BE2C (cell line): Measurements from ENCODE around the gene PRR18.

Experiments
- DNase-seq: peaks from one replicate; pipeline ENCODE4 v3.0.0-alpha.2; 2020
- H3K27me3 ChIP-seq: fragments of 250-450 bp; sonication (Bioruptor Pico); 2 replicates; pipeline ENCODE4 v1.5.1; 2020; ENCODE audit warnings: mild to moderate bottlenecking
- H3K36me3 ChIP-seq: fragments of 250-450 bp; sonication (Bioruptor Pico); 2 replicates; pipeline ENCODE4 v1.5.1; 2020; ENCODE audit warnings: mild to moderate bottlenecking
- H3K4me1 ChIP-seq: fragments of 250-450 bp; sonication (Bioruptor Pico); 2 replicates; pipeline ENCODE4 v1.5.1; 2020
- H3K4me3 ChIP-seq: 2 replicates; pipeline ENCODE4 v1.5.1; 2011; ENCODE audit warnings: low read depth, low read length
- H3K9me3 ChIP-seq: fragments of 250-450 bp; sonication (Bioruptor Pico); 2 replicates; pipeline ENCODE4 v1.5.1; 2020
- TF ChIP-seq, protein P1 (sequence below): IDR thresholded peaks from 2 replicates; pipeline ENCODE4 v1.5.1; 2012; ENCODE audit warnings: mild to moderate bottlenecking, low read depth, low read length

The PRR18 gene

GRCh38 chr6:166343150-166343487, 34.9 kb upstream of the PRR18 start:
- Histone ChIP-seq H3K9me3 (no peaks in the 10 kb centered on the region), H3K4me3 (peak overlapping the region; percentile 88), H3K36me3 (peaks cover 4% of the 10 kb centered on the region; the same call in 1 of the 2 replicates), H3K4me1 (peaks cover 4% of the 10 kb centered on the region; the same call in 1 of the 2 replicates), H3K27me3 (no peaks in the 10 kb centered on the region)
- TF ChIP-seq, protein P1, sequence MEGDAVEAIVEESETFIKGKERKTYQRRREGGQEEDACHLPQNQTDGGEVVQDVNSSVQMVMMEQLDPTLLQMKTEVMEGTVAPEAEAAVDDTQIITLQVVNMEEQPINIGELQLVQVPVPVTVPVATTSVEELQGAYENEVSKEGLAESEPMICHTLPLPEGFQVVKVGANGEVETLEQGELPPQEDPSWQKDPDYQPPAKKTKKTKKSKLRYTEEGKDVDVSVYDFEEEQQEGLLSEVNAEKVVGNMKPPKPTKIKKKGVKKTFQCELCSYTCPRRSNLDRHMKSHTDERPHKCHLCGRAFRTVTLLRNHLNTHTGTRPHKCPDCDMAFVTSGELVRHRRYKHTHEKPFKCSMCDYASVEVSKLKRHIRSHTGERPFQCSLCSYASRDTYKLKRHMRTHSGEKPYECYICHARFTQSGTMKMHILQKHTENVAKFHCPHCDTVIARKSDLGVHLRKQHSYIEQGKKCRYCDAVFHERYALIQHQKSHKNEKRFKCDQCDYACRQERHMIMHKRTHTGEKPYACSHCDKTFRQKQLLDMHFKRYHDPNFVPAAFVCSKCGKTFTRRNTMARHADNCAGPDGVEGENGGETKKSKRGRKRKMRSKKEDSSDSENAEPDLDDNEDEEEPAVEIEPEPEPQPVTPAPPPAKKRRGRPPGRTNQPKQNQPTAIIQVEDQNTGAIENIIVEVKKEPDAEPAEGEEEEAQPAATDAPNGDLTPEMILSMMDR = no peak
- no peak for DNase-seq

GRCh38 chr6:166342349-166343149, 34.4 kb upstream of the PRR18 start, which contains the start of gene SFT2D1:
Gene SFT2D1, minus strand, starts transcription at chr6:166342545. Its CDS starts 64 bp downstream, at chr6:166342481.
- DNase-seq = peak; percentile 87
- Histone ChIP-seq H3K4me3 (peak within 1 kb of the TSS; percentile 88), H3K27me3 (no peaks in the 10 kb centered on the region), H3K4me1 (peaks cover 4% of the 10 kb centered on the region; the same call in 1 of the 2 replicates), H3K9me3 (no peaks in the 10 kb centered on the region), H3K36me3 (peaks cover 4% of the 10 kb centered on the region; the same call in 1 of the 2 replicates)
- TF ChIP-seq, protein P1 = no peak

DNA sequence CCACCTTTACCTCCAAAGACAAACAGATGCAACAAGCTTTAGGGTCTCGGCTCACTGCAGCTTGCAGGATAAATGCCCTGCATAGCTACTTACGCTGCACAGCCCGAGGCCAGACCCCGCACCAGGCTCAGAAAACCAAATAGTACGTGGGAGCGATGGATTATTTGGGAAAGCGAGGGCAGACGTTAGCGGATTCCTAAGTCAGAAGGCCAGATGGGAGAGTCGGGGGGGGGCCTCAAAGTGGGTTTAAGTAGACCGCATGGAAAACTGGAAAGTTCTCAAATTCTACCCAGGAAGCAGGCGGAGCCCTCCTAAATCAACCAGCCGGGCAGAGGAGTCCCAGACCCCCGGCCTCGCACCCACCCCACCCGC, 33.8 kb upstream of the PRR18 start:
- DNase-seq = no peak
- peak overlapping the region; percentile 88 for H3K4me3 ChIP-seq
- peaks cover 8% of the 10 kb centered on the region; the same call in 1 of the 2 replicates for H3K36me3 ChIP-seq
- TF ChIP-seq, protein P1 = no peak
- H3K9me3 ChIP-seq = no peaks in the 10 kb centered on the region
- peaks cover 4% of the 10 kb centered on the region; the same call in 1 of the 2 replicates for H3K4me1 ChIP-seq
- no peaks in the 10 kb centered on the region for H3K27me3 ChIP-seq

DNA sequence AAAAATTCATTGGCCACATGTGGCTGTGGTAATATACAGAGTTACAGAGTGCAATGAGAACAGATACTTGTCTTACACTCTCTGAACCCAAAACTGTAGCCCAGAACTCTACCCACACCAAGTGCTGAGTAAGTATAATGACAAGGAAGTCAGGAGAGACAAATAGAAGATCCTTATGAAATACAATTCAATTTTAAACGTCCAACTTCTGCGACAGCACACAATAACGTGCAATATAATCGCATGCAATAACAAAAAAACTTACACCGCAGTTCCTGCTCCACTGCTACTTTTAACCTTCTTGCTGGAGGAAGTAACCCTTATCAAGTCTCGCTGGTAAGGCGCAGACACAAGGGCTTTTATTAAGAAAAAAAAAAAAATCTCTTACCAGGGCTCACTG, 33.3 kb upstream of the PRR18 start:
- H3K4me1 ChIP-seq = peaks cover 4% of the 10 kb centered on the region; the same call in 1 of the 2 replicates
- H3K4me3 ChIP-seq = peak overlapping the region; percentile 88
- H3K36me3 ChIP-seq = peaks cover 11% of the 10 kb centered on the region; the same call in 1 of the 2 replicates
- H3K9me3 ChIP-seq = no peaks in the 10 kb centered on the region
- H3K27me3 ChIP-seq = no peaks in the 10 kb centered on the region
- no peak for DNase-seq
- TF ChIP-seq, protein P1 = no peak

DNA sequence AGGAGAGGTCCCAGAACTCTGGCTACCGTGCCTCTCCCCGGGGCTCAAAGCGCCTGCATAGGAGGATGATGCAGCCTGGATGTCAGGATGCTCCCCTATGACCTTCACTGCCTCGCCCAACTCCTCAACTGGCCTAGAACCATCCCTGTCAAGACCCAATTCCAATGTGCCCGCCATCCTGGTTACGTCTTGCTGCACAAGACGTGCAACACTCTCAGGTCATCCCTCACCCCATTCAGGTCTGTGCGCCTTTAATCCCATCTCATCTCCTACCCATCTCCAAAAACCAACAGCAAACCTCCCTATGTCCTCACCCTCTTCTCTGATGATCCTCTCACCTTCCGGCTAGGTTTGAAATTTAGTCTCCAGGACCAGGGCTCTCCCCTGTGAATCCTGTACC, 30.7 kb upstream of the PRR18 start:
- TF ChIP-seq, protein P1 = no peak
- peaks cover 4% of the 10 kb centered on the region; the same call in 1 of the 2 replicates for H3K4me1 ChIP-seq
- no peak for DNase-seq
- no peaks in the 10 kb centered on the region for H3K9me3 ChIP-seq
- no peak overlapping the region for H3K4me3 ChIP-seq
- H3K27me3 ChIP-seq = no peaks in the 10 kb centered on the region
- peaks cover 23% of the 10 kb centered on the region for H3K36me3 ChIP-seq

- TF ChIP-seq, protein P1 = no peak
- H3K27me3 ChIP-seq = no peaks in the 10 kb centered on the region
- no peak for DNase-seq
- H3K4me3 ChIP-seq = no peak overlapping the region
- no peaks in the 10 kb centered on the region for H3K4me1 ChIP-seq
- peaks cover 23% of the 10 kb centered on the region for H3K36me3 ChIP-seq
- no peaks in the 10 kb centered on the region for H3K9me3 ChIP-seq
Measured at GRCh38 chr6:166336847-166337246, 28.7 kb upstream of the PRR18 start.
